Left ventricle myocardium inferior (tissue), 1 donor: Measurements from ENCODE around the gene MPP1. TPM values are rescaled to one million over a fixed set of nuclear protein-coding genes. Genes with fewer than 3 reads are reported as not detected.
"Not testable (repeated sequence)": the region's sequence is repeated elsewhere in the genome, so short reads cannot be mapped to it uniquely, and the experiment has no call there.

Source experiments
- DNase-seq: peaks from one replicate; pipeline ENCODE4 v3.0.0-alpha.2; 2020
- H3K27ac ChIP-seq: fragments of 200-600 bp; replicated peaks from 2 replicates; pipeline ENCODE4 v1.8.0; 2021
- H3K27me3 ChIP-seq: fragments of 200-600 bp; 2 replicates; pipeline ENCODE4 v1.8.0; 2021; ENCODE audit warnings: low read depth
- H3K36me3 ChIP-seq: fragments of 200-600 bp; 2 replicates; pipeline ENCODE4 v1.8.0; 2021
- H3K4me1 ChIP-seq: fragments of 200-600 bp; 2 replicates; pipeline ENCODE4 v1.8.0; 2021
- H3K4me3 ChIP-seq: fragments of 200-600 bp; 2 replicates; pipeline ENCODE4 v1.8.0; 2021; ENCODE audit warnings: mild to moderate bottlenecking, moderate library complexity
- H3K9me3 ChIP-seq: fragments of 200-600 bp; replicated peaks from 2 replicates; pipeline ENCODE4 v1.8.0; 2021
- CTCF ChIP-seq: fragments of 200-600 bp; IDR thresholded peaks from 2 replicates; pipeline ENCODE4 v1.8.0; 2021; ENCODE audit warnings: antibody characterized with exemption, mild to moderate bottlenecking, borderline replicate concordance
- intact Hi-C: fragments of 100-400 bp; cut with micrococcal nuclease; formaldehyde crosslinking; loops from one replicate; pipeline ENCODE4 v1.11.0; 2022
- total RNA-seq: library from RNA; stranded (reverse); fragmentation: NEBNext Ultra II Directional; extraction: Animal tissue kit (Norgen Biotek cat#: 25700); gene quantifications from one replicate; pipeline ENCODE4 v1.2.1, GENCODE V29; 2021
- donor health status: DM: no; HTN: yes; CAD: no; lungs with severe emphysema.

The MPP1 gene
- total RNA-seq, 1 donor from 2014 or later = 32.9 TPM

GRCh38 chrX:154824638-154825037 is 19.4 kb upstream of the MPP1 start:
- Histone ChIP-seq H3K36me3 (no peaks in the 10 kb centered on the region), H3K9me3 (no peaks in the 10 kb centered on the region), H3K27me3 (no peaks in the 10 kb centered on the region), H3K4me1 (no peaks in the 10 kb centered on the region), H3K4me3 (no peak overlapping the region), H3K27ac (no peak overlapping the region)
- no peak for TF ChIP-seq CTCF
- no peak for DNase-seq
- intact Hi-C loops = no loop called here

GRCh38 chrX:154822029-154822428 is 16.7 kb upstream of the MPP1 start:
- no peak overlapping the region for H3K4me3 ChIP-seq
- no peak overlapping the region for H3K27ac ChIP-seq
- no peaks in the 10 kb centered on the region for H3K9me3 ChIP-seq
- TF ChIP-seq CTCF = no peak
- H3K4me1 ChIP-seq = no peaks in the 10 kb centered on the region
- no peaks in the 10 kb centered on the region for H3K36me3 ChIP-seq
- no peak for DNase-seq
- H3K27me3 ChIP-seq = no peaks in the 10 kb centered on the region
- intact Hi-C loops = no loop called here

GRCh38 chrX:154821523-154821922 is 16.2 kb upstream of the MPP1 start:
- no peaks in the 10 kb centered on the region for H3K4me1 ChIP-seq
- DNase-seq = no peak
- intact Hi-C loops = no loop called here
- no peaks in the 10 kb centered on the region for H3K9me3 ChIP-seq
- no peak overlapping the region for H3K4me3 ChIP-seq
- TF ChIP-seq CTCF = no peak
- H3K27me3 ChIP-seq = no peaks in the 10 kb centered on the region
- no peak overlapping the region for H3K27ac ChIP-seq
- no peaks in the 10 kb centered on the region for H3K36me3 ChIP-seq

GRCh38 chrX:154819771-154820341 is 14.6 kb upstream of the MPP1 start:
- no peak overlapping the region for H3K27ac ChIP-seq
- H3K9me3 ChIP-seq = no peaks in the 10 kb centered on the region
- H3K27me3 ChIP-seq = no peaks in the 10 kb centered on the region
- TF ChIP-seq CTCF = no peak
- intact Hi-C loops = no loop called here
- H3K36me3 ChIP-seq = no peaks in the 10 kb centered on the region
- no peaks in the 10 kb centered on the region for H3K4me1 ChIP-seq
- DNase-seq = no peak
- no peak overlapping the region for H3K4me3 ChIP-seq

- DNase-seq = no peak
- Histone ChIP-seq H3K27ac (no peak overlapping the region), H3K36me3 (no peaks in the 10 kb centered on the region), H3K27me3 (no peaks in the 10 kb centered on the region), H3K4me3 (no peak overlapping the region), H3K9me3 (no peaks in the 10 kb centered on the region), H3K4me1 (no peaks in the 10 kb centered on the region)
- intact Hi-C loops = no loop called here
- no peak for TF ChIP-seq CTCF
Observed at GRCh38 chrX:154818916-154819770, 13.9 kb upstream of the MPP1 start.

GRCh38 chrX:154817048-154817618 is 11.8 kb upstream of the MPP1 start:
- H3K4me1 ChIP-seq, DNase-seq, H3K4me3 ChIP-seq, H3K27ac ChIP-seq, H3K9me3 ChIP-seq, H3K27me3 ChIP-seq, H3K36me3 ChIP-seq, intact Hi-C loops: not testable (repeated sequence)

- H3K4me1 ChIP-seq, H3K9me3 ChIP-seq, H3K36me3 ChIP-seq, H3K27ac ChIP-seq, H3K4me3 ChIP-seq, intact Hi-C loops, DNase-seq, H3K27me3 ChIP-seq: not testable (repeated sequence)
Observed at GRCh38 chrX:154816326-154816898, 11.1 kb upstream of the MPP1 start.
